SKM-1 (cell line): Measurements from ENCODE around the gene CCDC57.
"Not testable (repeated sequence)": the region's sequence is repeated elsewhere in the genome, so short reads cannot be mapped to it uniquely, and the experiment has no call there.

Source experiments
- DNase-seq: peaks from one replicate; lab custom pipeline; 2025; ENCODE audit not compliant: unreplicated experiment; lab: John Stamatoyannopoulos, UW

Gene CCDC57

DNA sequence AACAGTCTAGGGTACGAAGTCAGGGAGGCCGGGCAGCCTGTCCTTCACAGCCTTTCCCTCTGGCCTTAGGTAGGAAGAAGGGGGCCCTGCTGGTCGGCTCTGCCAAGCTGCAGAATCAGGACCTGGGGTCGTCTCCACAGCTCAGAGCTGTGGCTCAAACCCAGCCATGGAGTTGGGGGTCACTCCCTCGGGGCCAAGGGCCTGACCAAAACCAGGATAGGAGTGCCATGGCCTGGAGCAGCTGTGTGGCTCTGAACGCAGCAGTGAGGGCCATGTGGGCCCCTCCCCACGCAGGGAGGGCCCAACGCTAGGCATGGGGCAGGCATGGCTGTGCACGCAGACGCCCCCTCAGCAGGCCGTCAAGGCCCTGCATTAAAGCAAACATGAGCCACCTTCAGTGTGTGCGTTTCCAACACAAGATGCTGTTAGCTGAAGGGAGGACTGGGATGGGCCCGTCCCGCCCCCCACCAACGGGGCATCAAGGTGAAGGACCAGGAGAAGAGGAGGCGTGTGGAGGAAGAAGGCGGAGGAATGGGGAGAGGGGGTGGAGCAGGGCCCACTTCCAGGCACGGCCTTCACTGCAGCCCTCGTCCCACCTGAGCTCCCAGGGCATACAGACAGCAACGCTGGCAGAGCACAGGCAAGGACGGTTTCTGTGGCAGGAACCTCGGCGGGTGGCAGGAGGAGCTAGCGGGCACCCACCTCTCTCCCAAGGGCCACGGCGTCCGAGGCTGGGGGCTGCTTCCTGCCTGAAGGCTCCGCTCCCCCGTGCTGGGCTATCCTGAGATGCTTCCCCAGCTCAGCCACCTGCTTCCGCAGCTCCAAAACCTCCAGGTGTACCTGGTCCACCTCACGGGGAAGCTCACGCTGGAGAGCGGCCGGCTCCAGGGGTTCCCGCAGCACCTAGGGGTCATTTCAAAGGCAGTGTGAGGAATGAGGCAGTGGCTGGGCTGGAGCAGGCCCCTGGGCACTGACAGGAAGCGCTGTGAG is 55.3 kb downstream of the CCDC57 start:
- DNase-seq: no peak

DNA sequence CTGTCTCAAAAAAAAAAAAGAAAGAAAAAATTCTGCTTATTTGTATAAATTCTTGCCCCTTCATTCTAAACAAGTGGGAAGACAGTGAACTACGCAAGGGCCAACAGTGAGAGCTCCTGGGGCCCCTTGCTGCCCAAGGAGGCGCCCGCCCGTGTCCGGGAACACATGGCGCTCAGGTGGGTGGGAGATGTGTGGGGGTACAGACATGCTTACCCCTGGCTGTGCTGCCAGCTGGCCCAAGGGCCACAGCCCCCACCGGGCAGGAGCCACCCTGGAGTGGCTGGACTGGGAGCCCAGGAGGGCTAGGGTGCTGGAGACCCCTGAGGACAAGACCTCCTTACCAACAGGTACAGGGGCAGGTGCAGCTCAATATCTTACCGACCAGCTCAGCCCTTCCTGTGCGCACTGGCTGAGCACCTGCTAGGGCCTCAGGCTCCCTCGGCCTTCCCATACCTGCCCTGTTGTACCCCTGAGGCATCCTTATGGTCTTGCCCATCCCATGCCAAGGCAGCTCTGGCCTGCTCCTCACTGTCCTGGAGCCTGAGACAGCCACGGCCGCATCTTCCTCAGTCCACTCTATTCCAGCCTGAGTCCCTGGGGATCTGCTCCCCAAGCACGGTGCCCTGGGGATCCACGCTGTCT is 56.2 kb downstream of the CCDC57 start:
- DNase-seq: no peak

DNA sequence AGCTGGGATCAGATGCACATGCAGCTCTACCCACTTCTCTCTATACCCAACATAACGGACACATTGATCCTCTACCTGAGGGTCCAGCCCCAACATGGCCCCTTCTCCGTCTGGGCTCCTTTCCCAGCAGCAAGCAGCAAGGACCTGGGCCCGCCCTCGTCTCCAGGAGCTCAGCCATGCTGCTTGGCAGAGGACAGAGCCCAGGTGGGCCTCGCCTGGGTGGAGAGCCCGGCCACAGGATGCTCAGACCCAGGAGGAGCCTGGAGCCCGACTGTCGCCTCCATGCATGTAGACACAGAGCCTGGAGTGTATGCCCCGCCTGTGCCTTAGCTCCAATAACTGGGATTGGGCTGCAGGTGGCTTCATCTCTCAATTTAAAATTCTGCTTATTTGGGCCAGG is 57.0 kb downstream of the CCDC57 start:
- DNase-seq: no peak

DNA sequence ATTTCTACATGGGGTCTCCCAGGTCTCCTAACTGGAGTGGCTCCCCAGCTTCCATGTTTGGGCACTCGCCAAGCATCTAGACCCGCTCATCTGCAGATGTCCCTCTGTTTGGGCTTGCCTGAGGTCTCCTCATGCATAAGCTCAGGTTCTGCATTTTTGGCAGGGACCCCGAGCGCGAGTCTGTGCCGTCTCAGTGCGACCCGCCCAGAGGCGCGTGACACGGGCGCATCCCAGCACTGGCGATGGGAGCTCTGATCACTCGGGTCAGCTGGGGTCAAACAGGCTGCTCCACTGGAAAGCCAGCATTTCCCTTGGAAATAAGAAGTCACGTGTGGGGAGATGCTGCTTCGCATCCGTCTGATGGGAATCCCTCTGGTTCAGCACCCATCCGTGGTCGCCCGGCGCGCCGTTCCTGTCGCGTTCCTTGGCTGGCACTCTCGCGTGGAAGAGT is 57.7 kb downstream of the CCDC57 start:
- no peak for DNase-seq

DNA sequence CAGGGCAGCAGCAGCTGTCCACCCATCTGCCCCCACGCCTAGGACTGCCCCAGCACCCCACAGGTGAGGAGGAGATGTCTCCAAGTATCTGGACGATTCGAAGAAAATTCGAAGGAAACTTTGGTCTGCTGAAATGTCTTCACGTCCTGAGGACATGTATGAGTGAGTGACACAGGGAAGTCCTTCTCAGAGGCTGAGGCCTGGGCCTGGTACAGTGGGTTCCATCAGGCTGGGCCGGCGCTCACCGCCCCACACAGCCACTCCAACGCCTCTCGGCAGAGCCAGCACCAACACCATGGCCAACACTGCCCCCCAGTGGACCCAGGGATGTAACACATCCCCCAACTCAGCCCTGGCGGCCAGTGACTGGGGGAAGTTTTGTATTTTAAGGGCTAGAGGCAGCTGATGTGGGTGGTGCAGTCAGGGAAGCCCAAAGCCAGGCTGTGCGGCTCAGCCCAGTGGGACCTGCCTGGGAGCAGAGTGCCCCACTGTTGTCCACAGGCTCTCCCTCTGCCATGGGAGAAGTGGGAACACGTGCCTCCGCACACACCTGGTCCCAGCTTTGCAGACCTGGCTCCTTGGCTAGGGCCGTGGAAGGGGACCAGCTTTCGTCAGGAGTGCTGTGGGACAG is 58.8 kb downstream of the CCDC57 start:
- DNase-seq: peak; percentile 68

DNA sequence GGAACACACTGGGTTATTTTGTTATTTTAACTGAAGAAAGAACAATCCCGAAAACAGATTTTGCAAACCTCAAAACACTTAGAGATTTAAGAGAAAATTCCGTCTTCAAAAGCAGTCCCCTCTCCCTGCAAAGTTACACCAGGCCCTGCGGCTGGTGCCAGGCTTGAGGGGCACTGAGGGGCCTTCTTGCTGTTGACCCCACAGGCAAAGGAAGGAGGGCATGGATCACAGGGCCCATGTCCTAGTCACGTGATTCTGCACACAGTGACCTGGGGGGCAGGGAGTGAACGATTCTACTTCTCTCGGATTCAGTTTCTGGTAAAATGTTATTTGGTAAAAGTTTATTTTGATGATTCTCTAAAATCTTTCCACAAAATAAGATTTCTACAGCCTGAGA is 59.3 kb downstream of the CCDC57 start:
- no peak for DNase-seq

DNA sequence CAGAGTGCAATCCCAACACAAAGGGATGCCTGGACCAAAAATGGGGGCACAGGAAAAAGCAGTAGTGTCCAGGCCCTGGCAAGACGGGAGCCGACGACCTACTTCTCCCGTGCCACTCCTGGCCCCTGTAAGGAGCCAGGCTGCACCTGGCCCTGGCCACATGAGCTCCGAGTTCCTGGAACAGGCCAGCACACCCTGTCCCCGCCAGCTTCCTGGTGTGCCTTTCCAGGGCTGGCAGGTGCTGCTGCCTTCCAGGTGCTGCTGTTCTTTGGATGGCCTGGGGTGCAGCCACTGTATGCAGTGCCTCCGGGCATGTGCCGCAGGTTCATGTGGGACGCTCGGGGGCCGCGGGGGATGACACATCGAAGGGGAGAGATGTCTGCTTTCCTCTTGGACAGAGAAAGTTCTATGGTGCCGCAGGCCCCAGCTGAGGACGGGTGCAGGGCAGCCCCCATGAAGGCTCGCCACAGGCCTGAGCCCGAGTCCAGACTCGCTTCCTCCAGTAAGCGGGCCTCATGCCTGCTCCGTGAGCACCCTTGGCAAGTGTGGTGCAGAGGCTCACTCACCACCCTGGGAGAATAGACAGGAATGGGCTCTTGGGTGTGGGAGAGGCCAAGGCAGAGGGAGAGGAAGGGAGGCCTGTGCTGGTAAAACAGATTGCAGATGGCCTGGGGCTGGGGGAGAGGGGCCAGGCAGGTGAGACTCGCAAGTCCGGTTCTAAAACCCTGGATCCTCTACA is 59.9 kb downstream of the CCDC57 start:
- DNase-seq: no peak

DNA sequence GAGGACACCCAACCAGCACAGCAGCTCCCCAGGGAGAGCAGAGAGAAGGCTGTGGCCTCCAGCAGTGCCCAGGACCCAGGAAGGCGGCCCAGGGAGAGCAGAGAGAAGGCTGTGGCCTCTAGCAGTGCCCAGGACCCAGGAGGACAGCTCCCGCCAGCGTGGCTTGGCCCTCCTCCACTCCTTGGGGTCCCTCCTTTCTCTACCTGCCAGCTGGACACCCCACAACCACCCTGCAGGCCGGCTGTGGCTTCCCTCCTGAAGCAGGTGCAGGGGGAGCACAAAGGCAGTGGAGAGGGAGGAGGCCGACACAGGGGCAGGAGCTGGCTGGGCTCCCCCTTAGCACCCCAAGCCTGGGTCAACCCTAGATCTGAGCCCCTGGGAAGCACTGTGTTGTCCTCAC is 60.5 kb downstream of the CCDC57 start:
- DNase-seq: no peak

DNA sequence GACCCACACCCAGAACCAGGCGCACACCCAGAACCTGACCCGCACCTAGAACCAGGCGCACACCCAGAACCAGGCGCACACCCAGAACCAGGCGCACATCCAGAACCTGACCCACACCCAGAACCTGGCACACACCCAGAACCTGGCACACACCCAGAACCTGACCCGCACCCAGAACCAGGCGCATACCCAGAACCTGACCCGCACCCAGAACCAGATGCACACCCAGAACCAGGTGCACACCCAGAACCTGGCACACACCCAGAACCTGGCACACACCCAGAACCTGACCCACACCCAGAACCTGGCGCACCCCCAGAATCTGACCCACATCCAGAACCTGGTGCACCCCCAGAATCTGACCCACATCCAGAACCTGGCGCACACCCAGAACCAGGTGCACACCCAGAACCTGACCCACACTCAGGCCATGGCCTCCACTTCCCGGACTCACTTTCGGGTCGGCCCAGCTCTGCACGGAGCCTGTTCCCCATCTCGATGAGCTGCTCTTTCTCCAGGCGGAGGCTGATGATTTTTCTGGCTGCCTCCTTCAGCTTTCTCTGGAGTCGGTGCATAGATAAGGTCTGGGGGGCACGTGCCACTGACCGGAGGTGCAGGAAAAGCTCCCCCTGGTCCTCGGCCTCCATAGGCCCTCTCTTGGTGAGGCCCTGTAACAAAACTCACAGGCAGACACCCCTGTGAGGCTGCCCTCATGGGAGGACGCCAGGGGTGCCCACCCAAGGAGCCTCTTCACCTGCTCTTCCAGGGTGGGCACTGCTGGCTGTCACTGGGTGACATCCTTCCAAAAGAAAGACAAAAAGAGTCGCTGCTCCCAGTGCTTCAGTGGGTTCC is 61.3 kb downstream of the CCDC57 start:
- DNase-seq: no peak

DNA sequence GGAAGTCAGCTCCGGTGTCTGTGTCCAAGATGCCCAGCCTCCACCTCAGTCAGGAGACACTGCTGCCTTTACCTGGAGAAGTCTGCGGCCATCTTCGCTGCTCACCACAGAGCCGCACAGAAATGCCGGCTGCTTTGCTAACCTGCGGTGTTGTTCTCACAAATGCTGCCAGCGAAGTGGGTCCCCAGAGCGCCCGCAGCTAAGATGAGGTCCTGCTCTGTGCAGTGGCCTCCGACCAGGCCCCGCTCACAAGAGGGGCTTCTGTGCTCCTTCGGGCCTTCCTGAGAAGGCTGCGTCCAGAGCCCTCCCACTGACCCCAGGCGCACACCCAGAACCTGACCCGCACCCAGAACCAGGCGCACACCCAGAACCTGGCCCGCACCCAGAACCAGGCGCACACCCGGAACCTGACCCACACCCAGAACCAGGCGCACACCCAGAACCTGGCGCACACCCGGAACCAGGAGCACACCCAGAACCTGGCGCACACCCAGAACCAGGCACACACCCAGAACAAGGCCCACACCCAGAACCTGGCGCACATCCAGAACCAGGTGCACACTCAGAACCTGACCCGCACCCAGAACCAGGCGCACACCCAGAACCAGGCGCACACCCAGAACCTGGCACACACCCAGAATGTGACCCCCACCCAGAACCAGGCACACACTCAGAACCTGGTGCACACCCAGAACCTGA is 63.1 kb downstream of the CCDC57 start:
- DNase-seq: no peak

DNA sequence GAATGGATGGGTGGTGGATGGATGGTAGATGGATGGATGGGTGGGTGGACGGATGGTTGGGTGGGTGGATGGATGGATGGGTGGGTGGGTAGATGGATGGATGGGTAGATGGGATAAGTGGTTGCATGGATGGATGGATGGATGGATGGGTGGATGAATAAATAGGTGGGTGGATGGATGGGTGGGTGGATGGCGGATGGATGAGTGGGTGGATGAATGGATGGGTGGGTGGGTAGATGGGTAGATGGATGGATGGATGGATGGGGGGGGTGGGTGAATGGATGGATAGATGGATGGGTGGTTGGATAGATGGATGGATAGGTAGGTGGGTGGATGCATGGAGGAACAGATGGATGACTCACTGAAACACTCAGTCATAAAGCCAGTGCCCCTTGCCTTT is 63.6 kb downstream of the CCDC57 start:
- DNase-seq: no peak

DNA sequence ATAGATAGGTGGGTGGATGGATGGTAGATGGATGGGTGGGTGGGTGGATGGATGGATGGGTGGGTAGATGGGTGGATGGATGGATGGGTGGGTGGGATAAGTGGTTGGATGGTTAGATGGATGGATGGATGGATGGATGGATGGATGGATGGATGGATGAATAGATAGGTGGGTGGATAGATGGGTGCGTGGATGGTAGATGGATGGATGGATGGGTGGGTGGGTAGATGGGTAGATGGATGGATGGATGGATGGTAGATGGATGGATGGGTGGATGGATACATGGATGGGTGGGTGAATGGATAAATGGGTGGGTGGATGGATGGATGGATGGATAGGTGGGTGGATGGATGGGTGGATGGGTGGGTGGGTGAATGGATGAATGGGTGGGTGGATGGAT is 64.6 kb downstream of the CCDC57 start:
- no peak for DNase-seq

DNA sequence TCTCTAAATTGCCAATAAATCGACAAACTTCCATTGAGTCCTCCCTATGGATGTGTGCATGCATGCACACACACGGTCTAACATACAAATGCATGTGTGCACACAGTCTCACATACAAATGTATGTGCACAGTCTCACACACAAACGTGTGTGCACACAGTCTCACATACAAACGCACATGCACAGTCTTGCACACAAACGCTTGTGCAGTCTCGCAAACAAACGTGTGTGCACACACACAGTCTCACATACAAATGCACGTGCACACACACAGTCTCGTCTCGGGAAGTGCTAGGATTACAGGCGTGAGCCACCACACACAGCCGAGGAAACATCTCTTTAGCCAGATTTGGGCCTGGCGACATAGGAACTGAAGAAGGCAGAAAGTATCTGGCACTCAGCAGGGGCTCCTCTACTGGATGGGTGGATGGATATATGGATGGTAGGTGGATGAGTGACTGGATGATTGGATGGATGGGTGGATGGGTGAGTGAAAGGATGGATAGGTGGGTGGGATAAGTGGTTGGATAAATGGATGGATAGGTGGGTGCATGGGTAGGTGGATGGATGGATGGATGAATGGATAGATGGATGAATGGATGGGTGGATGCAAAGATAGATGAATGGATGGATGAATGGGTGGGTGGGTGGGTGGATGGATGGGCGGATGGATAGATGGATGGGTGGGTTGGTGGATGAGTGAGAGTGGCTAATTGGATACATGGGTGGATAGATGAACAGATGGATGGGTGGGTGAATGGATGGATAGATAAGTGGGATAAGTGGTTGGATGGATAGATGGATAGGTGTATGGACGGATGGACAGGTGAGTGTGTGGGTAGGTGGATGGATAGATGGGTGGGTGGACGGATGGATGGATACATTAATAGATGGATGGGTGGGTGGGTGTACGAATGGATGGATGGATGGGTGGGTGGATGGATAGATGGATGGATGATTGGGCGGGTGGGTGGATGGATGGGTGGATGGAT is 65.7 kb downstream of the CCDC57 start:
- DNase-seq: no peak

DNA sequence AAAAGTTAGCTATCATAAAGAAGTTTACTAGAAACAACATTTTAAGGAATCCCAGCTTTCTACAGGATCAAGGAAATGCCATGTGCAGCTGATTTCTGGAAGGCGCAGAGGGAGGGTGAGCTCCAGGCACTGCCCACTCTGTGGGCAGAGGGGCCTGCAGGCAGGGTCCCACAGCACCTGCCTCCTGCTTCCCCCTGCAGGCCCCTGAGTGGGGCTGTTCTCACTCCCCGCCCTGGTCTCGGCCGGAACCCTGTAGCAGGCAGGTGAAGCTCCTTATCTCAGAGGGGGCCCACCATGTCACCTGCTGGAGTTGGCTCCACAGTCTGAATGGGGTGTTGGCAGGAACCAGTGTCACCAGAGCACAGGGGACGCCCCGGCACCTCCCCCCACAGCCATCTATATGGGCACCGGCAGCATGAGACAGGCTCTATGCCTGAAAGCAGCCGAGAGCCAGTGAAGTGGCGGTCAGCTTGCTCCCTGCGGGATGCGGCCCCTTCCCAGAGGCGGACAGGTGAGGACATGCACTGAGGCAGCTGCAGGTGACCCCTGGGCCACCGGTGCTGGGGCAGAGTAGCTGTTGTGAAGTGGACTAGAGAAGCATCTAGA is 67.0 kb downstream of the CCDC57 start:
- DNase-seq: no peak

DNA sequence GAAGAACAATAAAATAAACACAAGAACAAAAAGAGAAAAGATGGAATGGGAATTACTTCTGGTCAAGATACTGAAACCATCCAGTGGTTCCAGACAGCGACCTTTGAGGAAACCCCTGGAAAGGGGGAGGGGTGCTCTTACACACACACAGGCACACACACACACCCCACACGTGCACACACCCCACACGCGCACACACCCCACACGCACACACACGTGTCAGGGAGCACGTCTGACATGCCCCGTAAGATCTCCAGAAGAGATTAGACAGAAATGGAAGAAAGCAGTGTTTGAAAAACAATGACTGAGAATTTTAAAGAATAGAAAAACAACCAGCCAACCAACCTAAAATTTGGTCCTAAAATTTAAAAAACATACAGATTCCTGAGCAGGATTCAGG is 69.3 kb downstream of the CCDC57 start:
- no peak for DNase-seq

DNA sequence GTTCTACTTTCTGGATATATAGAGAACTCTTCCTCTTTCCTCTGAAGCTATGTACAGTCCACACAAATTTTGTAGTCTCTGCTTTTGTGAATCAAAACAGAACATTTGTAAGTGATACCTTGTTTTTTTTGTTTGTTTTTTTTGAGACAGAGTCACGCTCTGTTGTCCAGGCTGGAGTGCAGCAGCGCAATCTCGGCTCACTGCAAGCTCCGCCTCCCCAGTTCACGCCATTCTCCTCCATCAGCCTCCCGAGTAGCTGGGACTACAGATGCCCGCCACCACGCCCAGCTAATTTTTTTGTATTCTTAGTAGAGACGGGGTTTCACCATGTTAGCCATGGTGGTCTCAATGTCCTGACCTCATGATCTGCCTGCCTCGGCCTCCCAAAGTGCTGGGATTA is 72.7 kb downstream of the CCDC57 start:
- DNase-seq: not testable (repeated sequence)

DNA sequence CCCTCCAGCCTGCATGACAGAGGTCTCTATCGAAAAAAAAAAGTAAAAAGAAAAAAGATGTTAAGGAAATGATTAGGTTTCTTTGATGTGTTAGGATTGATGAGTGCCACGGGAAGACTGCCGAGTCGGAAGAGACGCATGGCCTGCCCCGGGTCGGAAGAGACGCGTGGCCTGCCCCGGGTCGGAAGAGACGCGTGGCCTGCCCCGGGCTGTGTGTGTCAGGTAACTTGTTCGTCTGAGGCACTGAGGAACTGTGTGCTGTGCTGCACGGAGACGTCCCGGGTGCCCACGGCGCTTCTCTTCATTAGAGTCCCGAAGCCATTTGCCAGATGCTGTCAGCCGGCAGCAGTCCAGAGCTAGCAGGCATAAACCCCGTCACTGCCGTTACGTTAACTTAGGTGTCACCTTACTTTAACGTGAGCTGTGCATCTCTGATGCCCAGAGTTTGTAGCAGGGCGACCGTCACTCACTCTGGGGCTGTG is 74.1 kb downstream of the CCDC57 start:
- no peak for DNase-seq

DNA sequence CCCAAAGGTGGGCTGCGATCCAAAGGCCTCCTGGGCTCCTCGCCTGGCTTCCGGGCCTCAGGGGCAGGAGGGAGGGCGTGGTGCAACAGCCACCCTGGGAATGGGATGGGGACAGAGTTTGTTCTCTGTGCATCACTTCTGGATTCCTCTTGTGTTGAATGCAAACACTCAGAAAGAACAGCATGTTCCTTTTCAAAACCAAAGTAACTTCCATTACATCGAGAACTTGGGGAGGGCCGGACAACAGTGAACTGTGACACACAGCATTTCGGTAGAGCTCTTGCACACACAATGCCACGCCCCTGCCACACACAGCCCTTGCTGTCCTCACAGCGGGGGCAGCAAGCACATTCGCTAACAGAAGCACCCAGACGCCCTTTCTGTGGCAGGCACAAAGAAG is 78.5 kb downstream of the CCDC57 start:
- no peak for DNase-seq
